Uterus (tissue), 2 donors: Measurements from ENCODE around the gene PIEZO2.

Experiments used
- POLR2A ChIP-seq, 2 donors: fragments of 450-650 bp; IDR thresholded peaks; one replicate each; pipeline ENCODE4 v1.6.1; 2016; ENCODE audit warnings: antibody characterized with exemption in 2 of 2, mild to moderate bottlenecking in 1 of 2, moderate library complexity in 1 of 2
- TF ChIP-seq, protein P1 (sequence below), 4 experiments: fragments of 200-600 bp in 2 of 4; fragments of 450-650 bp in 2 of 4; sonication (generic) in 2 of 4; IDR thresholded peaks; one replicate each; pipeline ENCODE4 v1.5.1; 2016 to 2019; ENCODE audit warnings: antibody characterized with exemption in 4 of 4, mild to moderate bottlenecking in 2 of 4, moderate library complexity in 1 of 4

DNA sequence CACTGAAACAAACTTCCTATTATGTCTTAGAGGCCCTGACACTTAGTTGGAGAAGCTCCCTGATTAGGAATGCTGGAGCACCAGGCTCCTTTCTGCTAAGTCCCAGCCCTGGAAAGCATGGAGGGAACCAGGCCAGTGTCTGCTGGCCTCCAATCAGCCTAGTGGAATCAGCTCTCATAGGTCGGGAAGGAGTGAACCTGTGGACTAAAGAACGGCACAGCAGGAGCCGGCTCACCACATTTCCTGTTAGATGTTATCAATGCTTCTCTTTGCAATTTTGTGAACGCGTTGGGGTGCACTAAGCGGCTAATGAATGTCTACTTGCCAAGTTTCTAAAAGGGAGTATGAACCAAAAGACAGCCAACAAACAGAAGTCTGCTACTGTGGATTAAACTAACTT is 326.9 kb downstream of the PIEZO2 start:
- TF ChIP-seq, protein P1, sequence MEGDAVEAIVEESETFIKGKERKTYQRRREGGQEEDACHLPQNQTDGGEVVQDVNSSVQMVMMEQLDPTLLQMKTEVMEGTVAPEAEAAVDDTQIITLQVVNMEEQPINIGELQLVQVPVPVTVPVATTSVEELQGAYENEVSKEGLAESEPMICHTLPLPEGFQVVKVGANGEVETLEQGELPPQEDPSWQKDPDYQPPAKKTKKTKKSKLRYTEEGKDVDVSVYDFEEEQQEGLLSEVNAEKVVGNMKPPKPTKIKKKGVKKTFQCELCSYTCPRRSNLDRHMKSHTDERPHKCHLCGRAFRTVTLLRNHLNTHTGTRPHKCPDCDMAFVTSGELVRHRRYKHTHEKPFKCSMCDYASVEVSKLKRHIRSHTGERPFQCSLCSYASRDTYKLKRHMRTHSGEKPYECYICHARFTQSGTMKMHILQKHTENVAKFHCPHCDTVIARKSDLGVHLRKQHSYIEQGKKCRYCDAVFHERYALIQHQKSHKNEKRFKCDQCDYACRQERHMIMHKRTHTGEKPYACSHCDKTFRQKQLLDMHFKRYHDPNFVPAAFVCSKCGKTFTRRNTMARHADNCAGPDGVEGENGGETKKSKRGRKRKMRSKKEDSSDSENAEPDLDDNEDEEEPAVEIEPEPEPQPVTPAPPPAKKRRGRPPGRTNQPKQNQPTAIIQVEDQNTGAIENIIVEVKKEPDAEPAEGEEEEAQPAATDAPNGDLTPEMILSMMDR (IDR thresholded peaks at IDR 0.05): no peak
- no peak for TF ChIP-seq POLR2A (IDR thresholded peaks at IDR 0.05)
